Measurements from ENCODE around the gene SCYL1. TPM values are rescaled to one million over a fixed set of nuclear protein-coding genes. Genes with fewer than 3 reads are reported as not detected.

Gene SCYL1
- total RNA-seq, 1 donor from 2014 or later: 16.9 TPM

DNA sequence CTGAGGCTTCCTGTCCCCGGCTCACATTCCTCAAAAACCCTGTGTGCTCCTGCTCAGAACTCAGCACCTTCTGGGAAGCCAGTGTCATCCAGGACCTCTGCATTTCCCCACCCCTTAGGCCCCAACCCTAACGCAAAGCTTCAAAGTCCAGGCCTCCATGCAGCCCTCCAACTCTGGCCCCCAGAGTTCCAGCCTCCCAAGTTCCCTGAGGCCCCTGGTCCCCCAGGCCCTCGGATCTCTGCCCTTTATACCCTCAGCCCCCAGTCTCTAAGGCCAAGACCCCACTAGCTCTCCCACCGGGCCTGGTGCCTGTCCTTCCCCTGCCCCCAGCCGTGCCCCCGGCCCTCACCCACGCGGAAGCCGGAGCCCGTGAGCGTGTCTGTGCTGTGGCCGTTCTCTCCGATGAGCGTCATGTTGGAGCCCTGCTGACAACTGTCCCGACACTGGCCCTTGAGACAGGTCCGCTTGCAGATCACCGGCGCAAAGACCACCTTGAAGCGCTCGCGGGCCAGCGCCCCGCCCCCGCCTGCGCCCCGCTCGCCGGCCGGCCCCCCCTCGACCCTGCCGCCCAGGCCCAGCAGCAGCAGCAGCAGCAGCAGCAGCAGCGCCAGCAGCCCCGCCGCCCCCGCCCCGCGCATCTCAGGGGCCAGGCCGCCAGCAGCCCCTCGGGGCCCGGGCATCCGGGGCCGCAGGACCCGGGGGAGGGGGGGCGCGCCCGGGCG lies 32.6 kb downstream of the SCYL1 start:
- Mint-ChIP-seq H3K36me3 (no peaks in the 10 kb centered on the region), H3K4me3 (peak overlapping the region; percentile 86), H3K4me1 (peaks cover 65% of the 10 kb centered on the region), H3K27ac (peak overlapping the region; percentile 79), H3K27me3 (ENCODE audit: insufficient read depth, low read depth) (peaks cover 17% of the 10 kb centered on the region), H3K9me3 (no peaks in the 10 kb centered on the region)
- Histone ChIP-seq H2AFZ (replicated peaks) (no peak overlapping the region), H3K4me2 (peak overlapping the region; percentile 96), H4K20me1 (ENCODE audit: low read depth) (peaks cover 6% of the 10 kb centered on the region), H3K27me3 (peaks cover 75% of the 10 kb centered on the region), H3K36me3 (no peaks in the 10 kb centered on the region), H3K27ac (no peak overlapping the region), H3F3A (ENCODE audit: low read depth) (peaks cover 52% of the 10 kb centered on the region), H3K79me2 (ENCODE audit: low read depth) (no peaks in the 10 kb centered on the region), H3K4me3 (peak overlapping the region; percentile 71), H3K9me3 (ENCODE audit: low read depth) (no peaks in the 10 kb centered on the region), H3K4me1 (peaks cover 44% of the 10 kb centered on the region), H3K9ac (no peak overlapping the region)
- TF ChIP-seq EZH2phosphoT487 (IDR thresholded peaks at IDR 0.05) (no peak), EZH2 (IDR thresholded peaks at IDR 0.05) (no peak)
- TF ChIP-seq, protein P1, sequence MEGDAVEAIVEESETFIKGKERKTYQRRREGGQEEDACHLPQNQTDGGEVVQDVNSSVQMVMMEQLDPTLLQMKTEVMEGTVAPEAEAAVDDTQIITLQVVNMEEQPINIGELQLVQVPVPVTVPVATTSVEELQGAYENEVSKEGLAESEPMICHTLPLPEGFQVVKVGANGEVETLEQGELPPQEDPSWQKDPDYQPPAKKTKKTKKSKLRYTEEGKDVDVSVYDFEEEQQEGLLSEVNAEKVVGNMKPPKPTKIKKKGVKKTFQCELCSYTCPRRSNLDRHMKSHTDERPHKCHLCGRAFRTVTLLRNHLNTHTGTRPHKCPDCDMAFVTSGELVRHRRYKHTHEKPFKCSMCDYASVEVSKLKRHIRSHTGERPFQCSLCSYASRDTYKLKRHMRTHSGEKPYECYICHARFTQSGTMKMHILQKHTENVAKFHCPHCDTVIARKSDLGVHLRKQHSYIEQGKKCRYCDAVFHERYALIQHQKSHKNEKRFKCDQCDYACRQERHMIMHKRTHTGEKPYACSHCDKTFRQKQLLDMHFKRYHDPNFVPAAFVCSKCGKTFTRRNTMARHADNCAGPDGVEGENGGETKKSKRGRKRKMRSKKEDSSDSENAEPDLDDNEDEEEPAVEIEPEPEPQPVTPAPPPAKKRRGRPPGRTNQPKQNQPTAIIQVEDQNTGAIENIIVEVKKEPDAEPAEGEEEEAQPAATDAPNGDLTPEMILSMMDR (IDR thresholded peaks at IDR 0.05): no peak
- peak; percentile 67 for DNase-seq (ENCODE audit: low spot score)

DNA sequence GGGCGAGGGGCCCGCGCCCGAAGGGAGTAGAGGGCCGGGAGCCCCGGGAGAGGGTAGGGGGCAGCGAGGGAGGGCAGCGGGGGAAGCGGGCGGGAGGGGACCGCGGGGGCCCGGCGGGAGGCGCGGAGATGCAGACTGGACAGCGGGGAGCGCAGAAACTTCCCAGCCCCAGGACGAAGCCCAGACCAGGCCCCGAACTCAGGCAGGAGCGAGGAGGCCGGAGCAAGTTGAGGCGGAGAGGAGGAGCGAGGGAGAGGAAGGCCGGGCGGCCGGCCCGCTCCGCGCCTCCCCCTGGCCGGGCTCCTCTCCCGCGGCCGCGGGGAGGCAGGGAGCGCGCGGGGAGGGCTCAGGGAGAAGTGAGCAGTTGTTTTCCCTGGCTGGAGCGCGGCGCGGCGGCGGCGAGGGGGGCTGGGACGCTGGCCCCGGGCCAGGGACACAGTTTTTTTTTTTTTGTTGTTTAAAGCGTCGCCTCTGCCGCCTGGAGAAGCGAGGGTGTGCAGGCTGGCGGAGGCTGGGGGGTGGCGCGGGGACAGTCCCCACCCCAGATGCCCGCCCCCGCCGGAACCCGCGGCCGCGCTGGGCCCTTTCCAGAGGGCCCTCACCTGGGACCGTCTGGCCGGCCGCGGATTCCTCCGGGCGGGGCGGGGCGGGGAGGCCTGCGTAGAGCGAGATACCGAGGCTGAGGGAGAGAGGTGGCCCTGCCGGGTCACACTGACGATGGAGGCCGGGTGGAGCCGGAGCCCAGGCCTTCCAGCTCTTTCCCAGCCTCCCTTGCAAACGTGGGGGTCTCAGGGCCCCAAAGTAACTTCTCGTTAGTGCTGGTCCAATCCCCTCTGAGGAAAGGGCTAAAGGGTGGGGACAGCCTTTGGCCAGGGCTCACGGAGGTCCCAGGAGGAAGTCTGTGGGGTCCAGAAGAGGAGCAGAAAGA lies 33.4 kb downstream of the SCYL1 start, which contains the start of gene LTBP3:
LTBP3 (minus strand) TSS at position 358 of the 928 bp plus-strand sequence. CDS start 400 bp downstream, outside the sequence.
- Mint-ChIP-seq H3K36me3 (no peaks in the 10 kb centered on the region), H3K27ac (peak within 1 kb of the TSS; percentile 79)
- H3K27ac ChIP-seq: no peak within 1 kb of the TSS

GRCh38 chr11:65558930-65559509 lies 34.1 kb downstream of the SCYL1 start:
- Histone ChIP-seq H3K4me2 (peak overlapping the region; percentile 96), H2AFZ (replicated peaks) (no peak overlapping the region), H3K27me3 (peaks cover 59% of the 10 kb centered on the region), H3F3A (ENCODE audit: low read depth) (peaks cover 41% of the 10 kb centered on the region), H3K4me1 (peaks cover 32% of the 10 kb centered on the region), H3K4me3 (peak overlapping the region; percentile 71), H3K27ac (no peak overlapping the region), H3K36me3 (no peaks in the 10 kb centered on the region), H3K9me3 (ENCODE audit: low read depth) (no peaks in the 10 kb centered on the region), H4K20me1 (ENCODE audit: low read depth) (no peaks in the 10 kb centered on the region), H3K9ac (no peak overlapping the region), H3K79me2 (ENCODE audit: low read depth) (no peaks in the 10 kb centered on the region)
- no peak for TF ChIP-seq EZH2phosphoT487 (IDR thresholded peaks at IDR 0.05)
- TF ChIP-seq EZH2 (IDR thresholded peaks at IDR 0.05): no peak
- TF ChIP-seq, protein P1 (IDR thresholded peaks at IDR 0.05): no peak
- no peaks in the 10 kb centered on the region for H3K36me3 Mint-ChIP-seq
- H3K4me1 Mint-ChIP-seq: peaks cover 62% of the 10 kb centered on the region
- H3K4me3 Mint-ChIP-seq: peak overlapping the region; percentile 80
- H3K27me3 Mint-ChIP-seq (ENCODE audit: insufficient read depth, low read depth): peaks cover 20% of the 10 kb centered on the region
- no peak overlapping the region for H3K27ac Mint-ChIP-seq
- DNase-seq (ENCODE audit: low spot score): no peak
- H3K9me3 Mint-ChIP-seq: no peaks in the 10 kb centered on the region

More for the DNA sequence above, 33.4 kb downstream of the SCYL1 start, which contains the start of gene LTBP3:
- Histone ChIP-seq H3K9ac (no peak within 1 kb of the TSS), H3K27me3 (peaks cover 66% of the 10 kb centered on the region), H3K9me3 (ENCODE audit: low read depth) (no peaks in the 10 kb centered on the region), H3K4me1 (peaks cover 39% of the 10 kb centered on the region), H4K20me1 (ENCODE audit: low read depth) (no peaks in the 10 kb centered on the region), H3F3A (ENCODE audit: low read depth) (peaks cover 45% of the 10 kb centered on the region), H3K4me3 (peak within 1 kb of the TSS; percentile 71), H2AFZ (replicated peaks) (no peak within 1 kb of the TSS), H3K36me3 (no peaks in the 10 kb centered on the region), H3K4me2 (peak within 1 kb of the TSS; percentile 96), H3K79me2 (ENCODE audit: low read depth) (no peaks in the 10 kb centered on the region)
- H3K4me3 Mint-ChIP-seq: peak within 1 kb of the TSS; percentile 86
- TF ChIP-seq, protein P1 (IDR thresholded peaks at IDR 0.05): no peak
- peak; percentile 46 for TF ChIP-seq EZH2 (IDR thresholded peaks at IDR 0.05)
- DNase-seq (ENCODE audit: low spot score): peak; percentile 69
- peaks cover 62% of the 10 kb centered on the region for H3K4me1 Mint-ChIP-seq
- H3K27me3 Mint-ChIP-seq (ENCODE audit: insufficient read depth, low read depth): peaks cover 17% of the 10 kb centered on the region
- H3K9me3 Mint-ChIP-seq: no peaks in the 10 kb centered on the region

Measured in neural progenitor cell (in vitro differentiated cells).